ENCODE results near the gene CTNNA1.
"Not testable (repeated sequence)": the region's sequence is repeated elsewhere in the genome, so short reads cannot be mapped to it uniquely, and the experiment has no call there.

Gene CTNNA1

DNA sequence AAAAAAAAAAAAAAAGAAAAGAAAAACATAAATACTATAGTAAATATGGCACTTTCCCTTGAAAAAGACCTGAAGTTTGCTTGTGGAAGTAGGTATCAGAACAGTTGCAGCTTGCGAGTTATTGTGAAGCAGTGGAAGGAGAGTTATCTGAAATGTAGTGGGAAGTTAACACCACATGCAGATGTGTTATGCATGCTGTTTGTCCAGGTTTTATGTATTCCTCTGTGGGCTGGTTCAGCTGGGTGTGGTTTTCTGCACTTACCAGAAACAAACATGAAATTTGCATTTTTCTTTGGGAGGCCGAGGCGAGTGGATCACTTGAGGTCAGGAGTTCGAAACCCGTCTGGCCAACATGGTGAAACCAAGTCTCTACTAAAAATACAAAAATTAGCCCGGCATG is 42.1 kb upstream of the CTNNA1 start:
- DNase-seq (ENCODE audit: low spot score), result no peak
- TF ChIP-seq, protein P1, sequence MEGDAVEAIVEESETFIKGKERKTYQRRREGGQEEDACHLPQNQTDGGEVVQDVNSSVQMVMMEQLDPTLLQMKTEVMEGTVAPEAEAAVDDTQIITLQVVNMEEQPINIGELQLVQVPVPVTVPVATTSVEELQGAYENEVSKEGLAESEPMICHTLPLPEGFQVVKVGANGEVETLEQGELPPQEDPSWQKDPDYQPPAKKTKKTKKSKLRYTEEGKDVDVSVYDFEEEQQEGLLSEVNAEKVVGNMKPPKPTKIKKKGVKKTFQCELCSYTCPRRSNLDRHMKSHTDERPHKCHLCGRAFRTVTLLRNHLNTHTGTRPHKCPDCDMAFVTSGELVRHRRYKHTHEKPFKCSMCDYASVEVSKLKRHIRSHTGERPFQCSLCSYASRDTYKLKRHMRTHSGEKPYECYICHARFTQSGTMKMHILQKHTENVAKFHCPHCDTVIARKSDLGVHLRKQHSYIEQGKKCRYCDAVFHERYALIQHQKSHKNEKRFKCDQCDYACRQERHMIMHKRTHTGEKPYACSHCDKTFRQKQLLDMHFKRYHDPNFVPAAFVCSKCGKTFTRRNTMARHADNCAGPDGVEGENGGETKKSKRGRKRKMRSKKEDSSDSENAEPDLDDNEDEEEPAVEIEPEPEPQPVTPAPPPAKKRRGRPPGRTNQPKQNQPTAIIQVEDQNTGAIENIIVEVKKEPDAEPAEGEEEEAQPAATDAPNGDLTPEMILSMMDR (IDR thresholded peaks at IDR 0.05; ENCODE audit: extremely low read depth, insufficient read depth, missing control alignments), result no peak
- in situ Hi-C loops (cut with MboI; ENCODE audit: low pct_unique_long_range_greater_than_20kb, low sequenced_read_pairs, unreplicated experiment), result no loop called here

DNA sequence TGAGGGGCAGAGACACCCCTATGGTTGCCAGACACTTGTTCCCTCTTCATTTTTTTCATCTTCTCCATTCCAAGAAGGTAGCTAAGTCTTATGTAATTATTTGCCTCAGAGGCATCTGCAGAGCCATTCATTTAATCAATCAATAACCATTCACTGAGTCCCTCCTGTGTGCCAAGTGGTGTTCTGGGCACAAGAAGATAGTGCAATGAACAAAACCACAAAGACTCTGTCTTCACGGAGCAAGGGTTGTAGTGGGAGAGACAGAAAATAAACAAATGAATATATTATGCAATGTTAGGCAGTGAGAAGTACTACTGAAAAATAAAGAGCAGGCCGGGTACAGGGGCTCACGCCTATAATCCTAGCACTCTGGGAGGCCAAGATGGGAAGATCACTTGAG is 41.4 kb upstream of the CTNNA1 start:
- TF ChIP-seq, protein P1 (IDR thresholded peaks at IDR 0.05; ENCODE audit: extremely low read depth, insufficient read depth, missing control alignments), result no peak
- in situ Hi-C loops (cut with MboI; ENCODE audit: low pct_unique_long_range_greater_than_20kb, low sequenced_read_pairs, unreplicated experiment), result no loop called here
- DNase-seq (ENCODE audit: low spot score), result no peak

DNA sequence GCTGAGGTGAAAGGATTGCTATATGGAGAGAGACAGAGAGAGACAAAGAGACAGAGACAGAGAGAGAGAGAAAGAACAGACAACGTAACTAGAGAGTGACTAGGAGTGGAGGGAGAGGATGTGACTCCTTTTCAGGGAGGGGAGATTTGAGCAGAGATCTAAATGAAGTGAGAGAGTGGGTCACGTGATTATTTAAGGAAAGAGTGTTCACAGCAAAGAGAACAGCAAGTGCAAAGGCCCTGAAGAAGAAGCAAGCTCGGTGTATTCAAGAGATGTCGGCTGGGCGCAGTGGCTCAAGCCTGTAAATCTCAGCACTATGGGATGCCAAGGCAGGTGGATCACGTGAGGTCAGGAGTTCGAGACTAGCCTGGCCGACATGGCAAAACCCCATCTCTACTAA is 40.9 kb upstream of the CTNNA1 start:
- DNase-seq (ENCODE audit: low spot score), result no peak
- in situ Hi-C loops (cut with MboI; ENCODE audit: low pct_unique_long_range_greater_than_20kb, low sequenced_read_pairs, unreplicated experiment), result no loop called here
- TF ChIP-seq, protein P1 (IDR thresholded peaks at IDR 0.05; ENCODE audit: extremely low read depth, insufficient read depth, missing control alignments), result no peak

DNA sequence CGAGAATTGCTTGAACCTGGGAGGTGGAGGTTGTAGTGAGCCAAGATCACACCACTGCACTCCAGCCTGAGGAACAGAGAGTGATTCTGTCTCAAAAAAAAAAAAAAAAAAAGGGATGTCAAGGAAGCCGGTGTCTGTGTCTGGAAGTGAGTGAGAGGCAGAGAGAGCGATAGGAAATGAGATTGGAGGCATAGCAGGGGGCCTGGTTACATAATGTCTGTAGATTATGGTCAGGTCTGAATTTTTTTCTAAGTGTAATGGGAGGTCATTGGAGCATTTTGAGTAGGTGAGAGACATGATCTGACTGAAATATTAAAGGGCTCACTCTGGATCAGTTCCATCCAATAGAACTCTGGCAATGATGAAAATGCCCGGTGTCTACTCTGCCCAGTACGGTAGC is 40.4 kb upstream of the CTNNA1 start:
- no peak for DNase-seq (ENCODE audit: low spot score)
- in situ Hi-C loops (cut with MboI; ENCODE audit: low pct_unique_long_range_greater_than_20kb, low sequenced_read_pairs, unreplicated experiment), result no loop called here
- TF ChIP-seq, protein P1 (IDR thresholded peaks at IDR 0.05; ENCODE audit: extremely low read depth, insufficient read depth, missing control alignments), result no peak

DNA sequence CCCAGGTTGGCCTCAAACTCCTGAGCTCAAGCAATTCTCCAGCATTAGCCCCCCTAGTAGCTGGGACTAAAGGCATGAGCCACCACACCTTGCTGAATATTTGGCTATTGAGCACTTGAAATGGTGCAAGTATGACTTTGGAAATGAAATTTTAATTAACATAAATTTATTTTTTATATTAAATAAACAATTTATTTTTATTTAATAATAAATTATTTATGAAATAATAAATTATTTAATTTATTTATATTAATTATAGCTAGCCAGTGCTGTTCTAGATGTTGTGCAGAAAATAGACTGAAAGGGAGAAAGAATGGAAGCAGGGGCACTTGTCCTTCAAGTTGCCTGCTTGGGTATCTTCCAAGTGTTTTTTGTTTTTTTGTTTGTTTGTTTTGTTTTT is 40.0 kb upstream of the CTNNA1 start:
- in situ Hi-C loops (cut with MboI; ENCODE audit: low pct_unique_long_range_greater_than_20kb, low sequenced_read_pairs, unreplicated experiment), result no loop called here
- no peak for DNase-seq (ENCODE audit: low spot score)

DNA sequence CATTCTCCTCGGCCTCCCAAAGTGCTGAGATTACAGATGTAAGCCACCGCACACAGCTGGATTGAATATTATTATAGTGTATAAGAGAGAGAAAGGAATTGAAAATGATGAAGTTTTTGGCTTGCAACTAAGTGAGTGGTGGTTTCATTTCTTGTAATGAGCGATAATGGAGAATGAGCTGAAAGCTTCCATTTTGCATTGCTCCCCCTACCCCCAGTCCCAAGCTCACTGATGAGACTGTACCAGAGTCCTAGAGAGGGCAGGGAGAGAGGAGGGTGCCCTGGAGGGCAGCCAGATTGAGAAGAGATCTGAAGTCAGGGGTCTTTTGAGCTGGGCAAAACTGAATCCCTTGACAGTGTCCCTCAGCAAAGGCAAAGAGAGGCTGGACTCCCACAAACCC is 38.5 kb upstream of the CTNNA1 start:
- TF ChIP-seq, protein P1 (IDR thresholded peaks at IDR 0.05; ENCODE audit: extremely low read depth, insufficient read depth, missing control alignments), result no peak
- in situ Hi-C loops (cut with MboI; ENCODE audit: low pct_unique_long_range_greater_than_20kb, low sequenced_read_pairs, unreplicated experiment), result no loop called here
- DNase-seq (ENCODE audit: low spot score), result no peak

More for the DNA sequence above, 40.0 kb upstream of the CTNNA1 start:
- TF ChIP-seq, protein P1 (IDR thresholded peaks at IDR 0.05; ENCODE audit: extremely low read depth, insufficient read depth, missing control alignments), result no peak

DNA sequence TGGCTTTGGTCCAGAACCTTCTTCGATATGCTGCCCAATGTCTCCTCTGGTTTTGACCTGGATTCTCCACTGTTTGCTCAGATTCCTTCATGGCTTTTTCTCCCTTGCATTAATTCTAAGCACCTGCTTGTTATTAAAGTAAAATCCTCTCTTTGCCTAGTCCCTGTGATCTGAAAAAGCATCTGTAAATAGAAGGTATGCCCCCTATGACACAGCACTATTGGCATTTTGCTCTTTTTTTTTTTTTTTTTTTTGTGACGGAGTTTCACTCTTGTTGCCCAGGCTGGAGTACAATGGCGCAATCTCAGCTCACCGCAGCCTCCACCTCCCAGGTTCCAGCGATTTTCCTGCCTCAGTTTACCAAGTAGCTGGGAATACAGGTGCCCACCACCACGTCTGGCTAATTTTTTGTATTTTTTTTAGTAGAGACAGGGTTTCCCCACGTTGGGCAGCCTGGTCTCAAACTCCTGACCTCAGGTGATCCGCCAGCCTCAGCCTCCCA is 37.2 kb upstream of the CTNNA1 start:
- in situ Hi-C loops (cut with MboI; ENCODE audit: low pct_unique_long_range_greater_than_20kb, low sequenced_read_pairs, unreplicated experiment); DNase-seq (ENCODE audit: low spot score): not testable (repeated sequence)

All from GM13977 (cell line).